Activated T-cell treated with anti-CD3 and anti-CD28 coated beads, Interleukin-2, amount 50 U/mL, for 1 hour (primary cell): ENCODE measurements around the gene SCO2.

Source experiments
- DNase-seq: peaks from one replicate; pipeline ENCODE4 v3.0.0-alpha.2; 2020

Gene SCO2

DNA sequence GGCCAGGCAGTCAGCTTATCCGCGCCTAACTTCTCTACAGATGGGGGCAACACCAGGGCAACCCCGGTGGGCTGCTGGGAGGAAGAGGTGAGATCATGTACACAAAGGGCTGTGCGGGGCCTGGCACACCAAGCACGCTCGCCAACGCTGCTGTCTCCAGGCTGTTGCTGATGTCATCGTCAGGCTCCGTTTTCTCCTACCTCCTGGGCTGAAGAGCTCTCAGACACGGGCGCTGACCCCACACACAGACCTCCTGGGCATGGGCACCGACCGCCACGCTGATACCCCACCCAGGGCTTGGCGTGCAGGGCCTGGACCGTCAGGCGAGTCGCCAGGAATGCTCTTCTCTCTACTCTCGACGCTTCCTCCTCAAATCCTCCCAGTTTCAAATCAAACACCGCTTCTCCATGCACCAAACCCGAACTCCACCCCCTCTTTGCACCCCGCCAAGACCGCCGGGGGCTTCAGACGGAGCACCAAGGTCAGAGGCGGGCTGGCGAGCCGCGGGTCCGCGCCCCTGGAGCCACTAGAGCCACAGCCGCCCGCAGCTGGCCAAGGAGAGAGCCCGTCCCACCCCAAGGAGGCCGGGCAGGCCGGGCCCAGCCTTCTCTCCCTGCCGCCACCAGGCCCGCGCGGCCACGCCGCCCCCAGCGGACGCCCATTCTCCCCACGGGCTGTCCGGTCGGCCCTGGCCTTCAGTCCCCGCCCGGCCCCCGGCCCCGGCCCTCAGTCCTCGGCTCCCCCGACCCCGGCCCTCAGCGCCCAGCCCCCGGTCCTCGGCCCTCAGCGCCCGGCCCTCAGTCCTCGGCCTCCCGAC is 51.3 kb downstream of the SCO2 start:
- no peak for DNase-seq
